KMS-11 (cell line): ENCODE data around the gene LIMA1.
"Not testable (repeated sequence)": the region's sequence is repeated elsewhere in the genome, so short reads cannot be mapped to it uniquely, and the experiment has no call there.

ENCODE experiments used
- H2AFZ ChIP-seq: fragments of 200-600 bp; sonication (generic); 2 replicates; pipeline ENCODE4 v1.6.1; 2016; ENCODE audit warnings: antibody characterized with exemption, mixed run types, low read depth
- H3K27ac ChIP-seq: fragments of 200-600 bp; sonication (generic); 2 replicates; pipeline ENCODE4 v1.6.1; 2016; ENCODE audit warnings: mild to moderate bottlenecking, mixed run types
- H3K27me3 ChIP-seq: fragments of 200-600 bp; sonication (generic); 2 replicates; pipeline ENCODE4 v1.6.1; 2017; ENCODE audit warnings: mild to moderate bottlenecking, low read depth, mixed run types, moderate library complexity; ENCODE audit not compliant: insufficient read depth
- H3K36me3 ChIP-seq: fragments of 200-600 bp; sonication (generic); 2 replicates; pipeline ENCODE4 v1.6.1; 2017; ENCODE audit warnings: mild to moderate bottlenecking, mixed run types; ENCODE audit not compliant: insufficient read depth
- H3K4me1 ChIP-seq: fragments of 200-600 bp; sonication (generic); 2 replicates; pipeline ENCODE4 v1.6.1; 2016; ENCODE audit warnings: mild to moderate bottlenecking, low read depth, mixed run types; ENCODE audit not compliant: poor library complexity, severe bottlenecking
- H3K4me2 ChIP-seq: fragments of 200-600 bp; sonication (generic); 2 replicates; pipeline ENCODE4 v1.7.0; 2016; ENCODE audit warnings: mild to moderate bottlenecking, mixed run types
- H3K4me3 ChIP-seq: fragments of 200-600 bp; sonication (generic); IDR thresholded peaks from 2 replicates; pipeline ENCODE4 v1.6.1; 2017; ENCODE audit warnings: low read depth, low read length, mixed read lengths; ENCODE audit not compliant: insufficient read depth
- H3K79me2 ChIP-seq: fragments of 200-600 bp; sonication (generic); 2 replicates; pipeline ENCODE4 v1.6.1; 2016; ENCODE audit warnings: low read depth, mixed run types; ENCODE audit not compliant: insufficient read depth
- H3K9ac ChIP-seq: fragments of 200-600 bp; sonication (generic); 2 replicates; pipeline ENCODE4 v1.6.1; 2016; ENCODE audit warnings: mild to moderate bottlenecking, mixed run types
- H4K20me1 ChIP-seq: fragments of 200-600 bp; sonication (generic); 2 replicates; pipeline ENCODE4 v1.6.1; 2016; ENCODE audit warnings: mild to moderate bottlenecking, mixed run types; ENCODE audit not compliant: insufficient read depth
- CTCF ChIP-seq: fragments of 200-600 bp; sonication (generic); conservative IDR thresholded peaks from 2 replicates; pipeline ENCODE4 v1.6.1; 2017; ENCODE audit warnings: low read depth, mild to moderate bottlenecking, antibody characterized with exemption, low read length, moderate library complexity, mixed read lengths

The LIMA1 gene

GRCh38 chr12:50315803-50316202 lies 32.5 kb upstream of the LIMA1 start:
- Histone ChIP-seq H3K4me1 (no peaks in the 10 kb centered on the region), H3K36me3 (no peaks in the 10 kb centered on the region), H2AFZ (no peak overlapping the region), H3K79me2 (no peaks in the 10 kb centered on the region), H3K27me3 (no peaks in the 10 kb centered on the region), H3K27ac (no peak overlapping the region), H3K9ac (no peak overlapping the region), H3K4me2 (no peak overlapping the region), H4K20me1 (no peaks in the 10 kb centered on the region), H3K4me3 (no peak overlapping the region)
- no peak for TF ChIP-seq CTCF

DNA sequence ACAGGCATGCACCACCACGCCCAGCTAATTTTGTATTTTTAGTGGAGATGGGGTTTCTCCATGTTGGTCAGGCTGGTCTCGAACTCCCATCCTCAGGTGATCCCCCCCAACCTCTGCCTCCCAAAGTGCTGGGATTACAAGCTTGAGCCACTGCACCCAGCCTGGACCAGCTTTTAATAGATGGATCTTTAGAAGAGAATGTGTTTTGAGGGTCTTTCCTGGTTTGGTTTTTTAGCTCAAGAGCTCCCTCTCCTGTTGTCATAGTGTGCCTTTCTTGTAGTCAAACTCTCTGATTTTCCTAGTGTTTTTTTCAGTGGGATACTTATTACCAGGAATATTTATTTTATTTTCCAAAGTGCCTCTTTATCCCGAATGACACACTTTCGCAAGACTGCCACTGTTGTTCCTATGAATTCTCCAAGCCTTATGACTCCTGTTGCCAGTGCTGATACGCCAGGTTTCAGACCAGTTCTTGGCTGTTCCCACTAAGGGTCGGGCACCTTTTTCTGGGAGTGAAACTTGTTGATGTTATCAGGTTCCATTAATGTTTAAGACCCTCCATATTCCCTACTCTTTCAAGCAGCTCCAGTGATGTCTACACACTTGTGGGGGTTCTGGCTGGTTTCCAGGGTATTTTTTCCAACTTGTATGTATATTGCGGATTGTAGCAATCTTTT lies 31.5 kb upstream of the LIMA1 start:
- Histone ChIP-seq H3K4me1 (no peaks in the 10 kb centered on the region), H2AFZ (no peak overlapping the region), H3K79me2 (no peaks in the 10 kb centered on the region), H3K9ac (no peak overlapping the region), H3K4me2 (no peak overlapping the region), H4K20me1 (no peaks in the 10 kb centered on the region), H3K27me3 (no peaks in the 10 kb centered on the region), H3K27ac (no peak overlapping the region), H3K36me3 (no peaks in the 10 kb centered on the region), H3K4me3 (no peak overlapping the region)
- peak; percentile 70 for TF ChIP-seq CTCF

GRCh38 chr12:50313971-50314370 lies 30.7 kb upstream of the LIMA1 start:
- not testable (repeated sequence) for H3K4me1 ChIP-seq, H3K79me2 ChIP-seq, H3K27me3 ChIP-seq, H3K4me2 ChIP-seq, H2AFZ ChIP-seq, H3K36me3 ChIP-seq, H3K27ac ChIP-seq, H3K4me3 ChIP-seq, H4K20me1 ChIP-seq, H3K9ac ChIP-seq

DNA sequence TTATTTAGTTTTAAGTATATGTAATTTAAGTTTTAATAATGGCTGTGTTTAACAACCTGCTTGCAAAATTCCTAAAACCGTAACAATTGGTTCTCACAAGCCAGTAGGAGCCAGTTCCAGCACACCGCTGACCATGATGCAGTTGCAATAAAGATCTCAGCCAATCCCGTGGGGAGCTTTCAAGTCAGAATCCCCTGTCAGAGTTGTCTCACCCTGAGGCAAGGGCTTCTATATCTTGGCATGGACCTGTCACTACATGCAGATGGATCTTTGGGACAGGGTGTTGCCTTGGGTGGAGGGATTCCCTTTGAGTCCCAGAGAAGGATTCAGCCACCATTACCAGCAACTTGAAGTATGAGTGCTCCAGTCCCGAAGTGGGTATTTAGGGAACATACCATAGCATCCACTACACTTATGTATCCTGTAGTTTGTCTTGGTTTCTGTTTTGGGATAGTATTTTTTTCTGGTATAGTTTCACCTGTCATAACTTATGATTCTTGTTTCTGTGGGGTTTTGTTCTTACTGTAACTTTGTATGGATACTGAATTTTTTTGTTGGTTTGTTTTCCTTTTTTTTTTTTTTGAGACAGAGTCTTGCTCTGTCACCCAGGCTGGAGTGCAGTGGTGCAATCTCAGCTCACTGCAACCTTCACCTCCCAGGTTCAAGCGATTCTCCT lies 30.1 kb upstream of the LIMA1 start:
- H3K79me2 ChIP-seq = no peaks in the 10 kb centered on the region
- no peak overlapping the region for H3K27ac ChIP-seq
- no peak overlapping the region for H2AFZ ChIP-seq
- H3K4me3 ChIP-seq = no peak overlapping the region
- TF ChIP-seq CTCF = no peak
- H3K9ac ChIP-seq = no peak overlapping the region
- no peaks in the 10 kb centered on the region for H4K20me1 ChIP-seq
- H3K4me1 ChIP-seq = no peaks in the 10 kb centered on the region
- H3K27me3 ChIP-seq = no peaks in the 10 kb centered on the region
- H3K4me2 ChIP-seq = no peak overlapping the region
- no peaks in the 10 kb centered on the region for H3K36me3 ChIP-seq

- H2AFZ ChIP-seq, H3K79me2 ChIP-seq, H3K36me3 ChIP-seq, H4K20me1 ChIP-seq, H3K4me2 ChIP-seq, H3K27ac ChIP-seq, H3K4me3 ChIP-seq, H3K9ac ChIP-seq, H3K27me3 ChIP-seq, H3K4me1 ChIP-seq: not testable (repeated sequence)
These were observed 28.7 kb upstream of the LIMA1 start for GRCh38 chr12:50311858-50312609.
